ENCODE data around the gene ANXA9. TPM values are rescaled to one million over a fixed set of nuclear protein-coding genes. Genes with fewer than 3 reads are reported as not detected.

ANXA9 gene
- total RNA-seq, 1 experiment from 2014 or later = 2.7 TPM

GRCh38 chr1:150944856-150945255 lies 37.2 kb upstream of the ANXA9 start:
- intact Hi-C loops (cut with micrococcal nuclease) = no loop called here
- POLR2A ChIA-PET = no interaction called here

More at GRCh38 chr1:150944856-150945255, 37.2 kb upstream of the ANXA9 start:
- H3K9me2 ChIP-seq (ENCODE audit: insufficient read depth) = no peaks in the 10 kb centered on the region
- no peaks in the 10 kb centered on the region for H3K27me3 ChIP-seq (ENCODE audit: insufficient read depth, low read length)
- no peak overlapping the region for H3K27ac ChIP-seq (ENCODE audit: low read depth, low read length)
- no peak overlapping the region for H3K4me2 ChIP-seq (ENCODE audit: low read length)
- H3K9me3 ChIP-seq (ENCODE audit: control insufficient read depth in 1 of 2, insufficient read depth in 1 of 2, low read depth in 1 of 2, low read length in 2 of 2) = no peaks in the 10 kb centered on the region
- H3K4me3 ChIP-seq (replicated peaks in 1 of 2; ENCODE audit: low read depth in 1 of 2, low read length in 2 of 2) = no peak overlapping the region
- no peak for ATAC-seq
- no peak overlapping the region for H2AFZ ChIP-seq (ENCODE audit: low read depth, low read length, poor library complexity, severe bottlenecking)
- no peak overlapping the region for H3K9ac ChIP-seq (ENCODE audit: low read length)
- H3K36me3 ChIP-seq (ENCODE audit: control insufficient read depth in 1 of 2, insufficient read depth in 2 of 2, low read length in 2 of 2) = peaks cover 53 to 55% of the 10 kb centered on the region in 2 experiments
- H3K79me2 ChIP-seq (ENCODE audit: insufficient read depth, low read length) = no peaks in the 10 kb centered on the region
- DNase-seq (ENCODE audit: low read depth, low spot score) = no peak
- BruUV-seq (replicated peaks) = no TSS peak
- TF ChIP-seq EGR1 (IDR thresholded peaks at IDR 0.05; ENCODE audit: low read depth) = no peak
- TF ChIP-seq EZH2 (IDR thresholded peaks at IDR 0.05) = no peak
- no peak for TF ChIP-seq SRF (IDR thresholded peaks at IDR 0.05; ENCODE audit: low read depth)
- TF ChIP-seq SIN3A (IDR thresholded peaks at IDR 0.05; ENCODE audit: low read depth) = no peak
- TF ChIP-seq CTCF (IDR thresholded peaks at IDR 0.05 in 2 of 3, conservative IDR thresholded peaks at IDR 0.05 in 1 of 3; ENCODE audit: borderline replicate concordance in 1 of 3, insufficient read depth in 1 of 3, low read depth in 2 of 3, low read length in 2 of 3) = no peak
- TF ChIP-seq ZFX (IDR thresholded peaks at IDR 0.05) = no peak
- TF ChIP-seq CBX3 (IDR thresholded peaks at IDR 0.05; ENCODE audit: low read depth) = no peak
- no peak for TF ChIP-seq ATF3 (IDR thresholded peaks at IDR 0.05)
- no peak for TF ChIP-seq FOSL1 (IDR thresholded peaks at IDR 0.05; ENCODE audit: low read depth)
- H4K20me1 ChIP-seq (ENCODE audit: insufficient read depth) = no peaks in the 10 kb centered on the region
- no peaks in the 10 kb centered on the region for H3K4me1 ChIP-seq (ENCODE audit: control insufficient read depth in 1 of 2, insufficient read depth in 2 of 2, low read length in 2 of 2)
- ChIA-PET CTCF (no interaction called here), RAD21 (ENCODE audit: low non-redundant PET in 1 of 2, low total read pairs in 2 of 2, uncharacterized antibody in 2 of 2, unreplicated experiment in 2 of 2) (no interaction called here)
